Mammary epithelial cell (primary cell): Measurements from ENCODE around the gene ABCA10.

Experiments used
- CTCF ChIP-seq, 2 donors: IDR thresholded peaks in 1 of 2; conservative IDR thresholded peaks in 1 of 2; 2 replicates each; pipeline ENCODE4 v1.5.1; 2011 to 2012; ENCODE audit warnings: inconsistent platforms in 2 of 2, low read length in 2 of 2, mild to moderate bottlenecking in 2 of 2, control low read depth in 1 of 2, low read depth in 1 of 2; ENCODE audit not compliant: insufficient read depth in 1 of 2; ENCODE audit errors: extremely low read depth in 1 of 2
- EZH2 ChIP-seq: IDR thresholded peaks from 2 replicates; pipeline ENCODE4 v1.6.1; 2012; ENCODE audit warnings: low read length, inconsistent platforms, borderline replicate concordance

GRCh38 chr17:69098625-69099024 is 130.0 kb downstream of the ABCA10 start:
- TF ChIP-seq CTCF (conservative IDR thresholded peaks at IDR 0.05 in 1 of 2, IDR thresholded peaks at IDR 0.05 in 1 of 2; ENCODE audit: extremely low read depth in 1 of 2, insufficient read depth in 1 of 2, low read depth in 1 of 2, low read length in 2 of 2) (no peak), EZH2 (no peak)
